ENCODE measurements around the gene MAP2K2.

MAP2K2 gene

DNA sequence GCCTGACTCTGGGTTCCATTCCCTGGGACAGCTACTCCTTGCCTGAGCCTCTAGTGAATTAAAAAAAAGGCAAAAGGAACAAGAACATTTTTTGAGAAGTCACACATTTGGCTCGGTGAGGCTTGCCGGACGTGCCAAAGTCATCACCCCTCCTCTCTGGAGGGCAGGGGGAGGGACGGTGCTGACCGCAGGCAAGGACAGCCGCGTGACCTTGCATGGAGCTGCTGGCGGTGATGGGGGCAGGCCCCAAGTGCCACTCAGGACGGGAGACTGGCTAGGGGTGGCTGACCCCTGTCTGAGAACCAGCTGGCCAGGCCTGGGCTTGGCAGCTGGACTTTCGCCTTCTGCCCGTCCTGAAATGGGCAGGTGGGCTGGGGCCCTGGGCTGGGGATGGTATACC lies 26.4 kb downstream of the MAP2K2 start:
- no peak for DNase-seq

DNA sequence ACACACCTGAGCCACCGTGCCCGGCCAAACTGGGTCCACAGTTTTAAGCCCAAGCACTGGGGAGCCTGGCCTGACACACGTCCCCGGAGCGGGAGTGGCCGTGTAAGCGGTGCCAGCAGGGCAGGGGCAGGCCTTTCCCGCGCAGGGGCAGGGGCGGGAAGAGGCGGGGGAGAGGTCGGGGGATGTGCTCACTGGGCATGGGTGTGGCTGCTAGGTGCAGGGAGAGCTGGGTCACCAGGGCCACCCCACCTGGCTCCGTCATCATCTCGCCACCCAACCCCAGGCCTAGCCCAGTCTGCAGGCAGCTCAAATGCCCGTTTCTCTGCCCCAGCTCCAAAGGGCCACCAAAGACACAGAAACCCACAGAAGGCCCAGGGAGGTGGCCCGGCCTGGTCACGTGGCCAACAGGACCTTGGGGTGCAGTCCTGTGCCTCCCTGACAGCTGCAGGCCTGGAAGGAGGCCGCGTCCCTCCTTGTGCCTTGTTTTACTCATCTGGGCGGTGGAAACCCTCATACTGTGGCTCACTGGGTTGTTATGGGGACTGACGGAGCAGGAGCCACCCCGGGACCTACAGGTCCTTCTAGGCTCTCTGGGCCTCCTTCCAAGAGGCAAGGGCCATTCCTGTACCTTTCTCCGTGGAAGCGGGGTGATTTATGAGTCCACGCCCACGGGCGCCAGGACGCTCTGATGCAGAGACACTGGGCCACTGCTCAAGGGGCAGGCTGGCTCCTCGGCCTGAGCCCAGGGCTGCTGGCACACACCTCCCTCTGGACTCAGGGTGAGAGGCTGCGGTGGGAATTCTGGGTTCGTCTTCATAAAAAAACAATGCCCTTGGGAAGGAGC lies 27.7 kb downstream of the MAP2K2 start:
- DNase-seq, result no peak

DNA sequence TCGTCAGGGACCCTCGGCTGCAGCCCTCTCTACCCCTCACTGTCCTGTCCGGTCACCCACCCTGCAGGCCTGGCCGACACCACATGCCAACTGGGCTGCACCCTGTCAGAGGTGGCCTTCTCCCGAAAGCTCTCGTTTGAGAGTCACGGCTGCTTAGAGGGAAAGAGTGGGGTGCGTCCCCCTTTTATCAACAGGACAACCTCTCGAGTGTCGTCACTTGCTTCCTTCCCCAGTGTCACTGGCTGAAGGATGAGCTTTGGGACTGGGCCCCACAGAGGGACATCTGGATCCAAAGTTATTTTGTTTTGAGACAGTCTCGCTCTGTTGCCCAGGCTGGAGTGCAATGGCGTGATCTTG lies 28.5 kb downstream of the MAP2K2 start:
- DNase-seq, result no peak

DNA sequence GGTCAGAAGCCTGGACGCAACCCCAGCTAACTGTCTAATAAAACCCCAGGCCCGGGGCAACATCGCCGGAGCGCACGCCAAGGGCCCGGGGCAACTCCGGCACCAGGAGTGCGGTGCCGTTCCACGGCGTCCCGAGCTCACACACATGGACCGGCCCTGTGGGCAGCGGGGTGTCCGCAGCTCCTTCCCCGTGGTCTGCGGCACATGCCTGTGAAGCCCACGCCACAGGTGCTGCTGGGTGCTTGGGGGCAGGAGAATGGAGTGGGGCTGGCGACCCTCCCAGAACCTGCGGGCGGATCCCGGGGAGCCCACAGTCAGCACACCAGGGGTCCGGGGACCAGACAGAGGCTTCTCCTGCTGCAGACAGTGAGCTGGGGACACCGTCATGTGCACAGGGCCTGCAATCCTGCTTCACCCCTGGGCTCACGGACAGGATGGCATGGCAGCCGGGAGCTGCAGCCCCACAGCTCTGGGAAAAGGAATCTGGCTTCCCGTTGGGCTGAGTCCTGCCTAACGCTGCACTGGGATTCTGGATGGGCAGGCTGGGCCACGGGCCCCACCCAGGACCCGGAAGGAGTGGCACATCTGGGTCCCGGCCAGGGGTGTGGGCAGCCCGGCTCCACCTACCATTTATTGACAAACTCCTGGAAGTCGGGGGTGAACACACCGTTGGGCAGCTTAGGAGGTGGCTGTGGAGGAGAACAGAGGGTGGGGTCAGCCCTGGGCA lies 29.0 kb downstream of the MAP2K2 start:
- DNase-seq, result no peak

DNA sequence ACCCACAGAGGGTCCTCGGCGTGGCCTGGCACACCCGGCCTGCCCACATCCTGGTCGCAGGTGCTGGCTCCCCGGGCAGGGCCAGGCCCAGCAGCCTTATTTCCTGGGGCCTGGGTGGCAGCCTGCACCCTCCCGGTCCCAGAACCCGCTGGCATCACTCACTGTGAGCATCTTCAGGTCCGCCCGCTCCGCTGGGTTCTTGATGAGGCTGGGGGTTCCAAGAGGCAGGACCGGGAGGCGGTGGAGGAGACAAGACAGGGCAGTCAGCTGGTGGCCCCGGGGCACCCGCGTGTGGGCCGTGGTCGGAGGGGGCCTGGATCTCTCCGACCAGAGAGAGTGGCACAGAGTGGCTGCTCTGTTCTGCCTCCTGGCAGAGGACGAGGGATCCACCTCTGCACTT lies 29.6 kb downstream of the MAP2K2 start:
- DNase-seq, result no peak

DNA sequence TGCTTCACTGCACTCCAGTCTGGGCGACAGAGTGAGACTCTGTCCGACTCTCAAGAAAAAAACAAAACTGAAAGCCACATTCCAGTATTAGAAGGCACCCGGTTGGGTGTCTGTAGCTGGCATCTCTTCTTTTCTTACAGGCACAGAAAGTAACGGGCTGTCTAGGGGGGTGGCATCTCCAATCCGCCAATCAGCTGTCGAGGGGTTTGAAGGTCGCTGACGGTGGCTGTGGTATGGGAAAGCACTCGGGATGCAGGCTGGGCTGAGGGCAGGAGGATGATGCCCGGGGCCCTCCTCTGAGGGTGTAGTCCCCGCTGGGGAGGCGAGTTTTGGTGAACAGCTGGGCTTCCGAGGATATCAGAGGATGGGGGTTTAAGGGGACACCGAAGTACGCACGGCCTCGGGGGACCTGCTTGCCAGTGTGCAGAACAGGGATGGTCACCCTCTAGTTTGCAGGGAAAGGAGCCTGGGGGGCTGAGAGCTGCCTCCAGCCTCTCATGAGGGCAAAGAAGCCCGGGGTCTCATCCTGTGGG lies 30.2 kb downstream of the MAP2K2 start:
- DNase-seq, result no peak

DNA sequence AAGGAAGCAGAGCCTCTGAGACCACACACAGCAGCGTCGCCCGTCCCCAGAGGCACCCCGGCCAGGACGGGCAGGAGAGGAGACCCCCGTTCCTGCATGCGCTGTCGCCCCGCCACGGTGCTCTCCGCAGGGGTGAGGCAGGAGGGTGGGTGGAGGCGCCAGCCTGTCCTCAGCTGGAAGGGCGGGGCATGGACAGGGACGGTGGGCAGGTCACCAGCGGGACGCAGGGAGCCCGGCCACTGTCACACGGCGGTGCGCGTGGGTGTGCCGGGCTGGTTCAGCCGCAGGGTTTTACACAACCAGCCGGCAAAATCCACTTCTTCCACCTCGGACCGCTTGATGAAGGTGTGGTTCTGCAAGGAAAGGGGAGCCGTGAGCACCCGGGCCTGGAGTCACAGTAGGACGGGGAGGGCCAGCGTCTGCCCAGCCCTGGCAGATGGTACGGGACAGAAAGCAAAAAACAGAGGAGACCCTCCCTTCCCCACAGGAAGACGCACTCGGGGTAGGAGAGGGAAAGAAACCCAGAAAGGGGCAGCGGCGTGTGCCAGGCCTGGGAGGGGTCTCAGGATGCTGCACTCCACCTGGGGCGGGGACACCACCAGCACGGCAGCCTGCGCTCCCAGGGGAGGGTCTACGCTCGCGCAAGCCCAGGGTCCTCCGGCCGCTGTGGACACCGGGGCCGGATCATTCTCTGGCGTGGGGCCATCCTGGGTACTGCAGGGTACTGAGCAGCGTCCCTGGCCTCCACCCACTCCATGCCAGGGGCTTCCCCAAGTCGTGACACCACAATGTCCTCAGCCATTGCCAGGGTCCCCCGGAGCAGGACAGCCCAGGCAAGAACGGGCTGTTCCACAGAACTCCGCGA lies 33.3 kb downstream of the MAP2K2 start:
- DNase-seq, result no peak

DNA sequence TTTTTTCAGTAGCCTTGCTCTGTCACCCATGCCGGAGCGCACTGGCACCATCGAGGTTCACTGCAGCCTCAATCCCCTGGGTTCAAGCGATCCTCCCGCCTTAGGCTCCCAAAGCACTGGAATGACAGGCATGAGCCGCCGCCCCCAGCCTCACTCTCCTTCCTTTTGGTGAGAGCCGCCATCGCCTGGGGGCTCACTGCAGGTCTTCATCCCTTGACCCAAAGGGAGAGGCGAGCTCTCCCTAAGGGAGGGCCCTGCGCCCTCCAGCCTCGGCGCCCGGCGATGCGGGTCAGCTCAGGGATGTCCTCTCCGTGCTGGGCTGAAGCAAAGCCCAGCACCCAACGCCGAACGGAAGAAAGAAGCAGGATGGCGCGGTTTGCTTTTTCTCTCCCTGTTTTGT lies 34.0 kb downstream of the MAP2K2 start:
- DNase-seq, result no peak

DNA sequence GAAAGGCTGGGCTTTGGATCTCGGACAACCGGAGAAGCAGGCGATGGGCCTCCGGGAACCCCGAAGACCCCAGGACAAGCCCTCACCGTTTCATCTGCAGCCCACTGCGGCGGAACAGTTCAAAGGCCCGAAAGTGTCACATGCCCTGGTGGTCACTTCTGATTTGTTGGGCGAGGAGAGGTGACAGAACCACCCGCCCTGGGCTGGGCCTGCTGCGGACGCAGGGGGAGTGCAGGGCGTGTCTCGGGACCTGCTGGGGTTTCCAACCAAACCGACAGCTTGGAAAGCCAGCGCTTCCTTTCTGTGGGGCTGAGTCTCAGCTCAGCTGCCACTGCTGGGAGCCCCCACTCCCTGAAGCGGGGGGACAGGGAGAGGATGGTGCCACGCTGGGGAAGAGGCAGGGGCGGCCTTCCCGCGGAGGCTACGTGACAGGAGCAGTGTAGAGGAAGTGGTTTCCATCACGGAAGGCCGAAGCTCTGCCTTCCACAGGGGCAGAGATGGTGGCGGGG lies 34.5 kb downstream of the MAP2K2 start:
- DNase-seq, result no peak

DNA sequence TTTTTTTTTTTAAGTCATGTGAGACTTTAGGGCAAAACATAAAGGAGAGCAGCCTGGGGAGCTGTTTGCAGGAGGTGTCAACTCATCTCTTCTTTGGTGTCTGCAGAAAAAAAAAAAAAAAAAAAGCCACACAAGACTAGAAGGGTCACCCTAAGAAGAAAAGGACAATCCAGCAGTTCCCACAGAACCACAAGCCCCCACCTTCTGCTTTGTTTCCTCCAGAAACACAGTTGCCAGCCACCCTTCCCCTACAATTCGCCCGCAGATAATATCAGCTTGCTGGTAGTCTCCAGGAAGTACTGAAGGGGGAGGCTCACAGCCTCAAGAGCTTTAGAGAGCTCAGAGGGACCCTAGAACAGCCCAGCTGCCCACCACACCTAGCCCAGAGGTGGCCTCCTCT lies 34.9 kb downstream of the MAP2K2 start:
- no peak for DNase-seq

DNA sequence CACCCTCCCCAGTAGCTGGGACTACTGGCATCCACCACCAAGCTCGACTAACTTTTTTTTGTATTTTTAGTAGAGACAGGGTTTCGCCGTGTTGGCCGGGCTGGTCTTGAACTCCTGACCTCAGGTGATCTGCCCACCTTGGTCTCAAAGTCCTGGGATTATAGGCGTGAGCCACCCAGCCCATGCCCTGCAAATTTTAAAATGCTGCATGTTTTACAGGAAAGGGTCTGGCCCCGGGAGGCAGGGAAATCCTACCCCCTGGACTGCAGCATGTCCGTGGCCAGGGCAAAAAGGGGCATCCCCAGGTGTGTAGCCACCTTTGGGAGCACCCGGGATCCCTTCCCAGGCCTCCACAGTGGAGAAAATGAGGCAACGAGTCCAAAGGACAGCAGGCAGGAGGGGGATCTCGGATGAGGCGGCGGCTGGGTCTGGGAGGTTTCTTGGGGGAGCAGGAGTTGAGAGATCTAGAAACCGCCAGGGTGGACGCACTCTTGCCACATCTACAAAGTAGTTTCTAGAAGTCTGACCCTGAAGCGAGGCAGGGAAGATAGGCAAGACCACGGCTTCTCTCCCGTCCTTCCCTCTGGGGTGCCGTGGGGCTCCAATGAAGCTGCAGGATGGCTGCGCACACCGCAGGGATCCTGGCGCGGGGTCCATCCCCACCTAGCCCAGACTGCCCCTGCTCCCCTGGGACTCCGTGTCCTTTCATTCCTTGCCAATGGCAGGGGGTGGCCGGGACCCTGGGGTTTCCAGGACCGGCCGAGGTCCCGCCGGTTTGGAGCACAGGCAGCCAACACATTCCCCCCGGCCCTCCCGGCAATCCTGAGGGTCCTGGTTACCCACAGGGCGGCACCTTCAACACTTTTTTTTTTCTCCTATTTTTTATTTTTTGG lies 35.9 kb downstream of the MAP2K2 start:
- DNase-seq, result no peak

DNA sequence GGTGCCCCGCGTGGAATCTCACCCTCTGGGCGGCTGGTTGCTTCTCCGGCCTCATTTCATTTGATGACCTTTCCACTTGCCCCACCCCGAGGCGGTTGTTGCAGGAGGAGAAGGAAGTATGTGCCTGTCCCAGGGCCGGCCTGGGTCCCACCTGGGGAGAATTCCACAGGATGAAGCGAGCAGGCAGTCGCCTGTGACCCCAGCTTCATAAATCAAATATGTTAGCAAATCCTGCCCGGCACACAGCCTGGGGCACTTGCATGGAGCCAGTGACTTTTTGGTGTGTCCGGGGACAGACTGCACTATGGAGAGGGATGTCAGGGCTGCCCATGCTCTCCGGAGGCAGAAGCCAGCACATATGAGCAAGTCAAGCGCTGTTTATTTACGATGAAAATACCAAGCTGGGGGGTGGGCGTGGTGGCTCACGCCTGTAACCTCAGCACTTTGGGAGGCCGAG lies 37.5 kb downstream of the MAP2K2 start:
- DNase-seq, result no peak

DNA sequence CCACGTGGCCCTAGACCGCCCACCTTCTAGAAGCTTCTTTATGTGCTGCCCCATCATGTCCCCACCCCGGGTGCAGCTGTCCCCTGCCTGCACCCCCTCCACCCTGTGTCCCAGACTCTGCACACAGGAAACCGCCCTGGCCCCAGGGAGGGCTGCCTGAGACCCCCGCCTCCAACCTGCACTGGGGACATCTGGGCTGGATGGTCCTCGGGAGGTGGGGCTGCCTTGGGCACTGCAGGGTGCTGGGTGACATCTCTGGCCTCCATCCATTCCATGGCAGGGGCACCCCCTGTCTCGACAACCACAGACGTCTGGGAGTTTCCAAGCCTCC lies 39.4 kb downstream of the MAP2K2 start:
- no peak for DNase-seq

DNA sequence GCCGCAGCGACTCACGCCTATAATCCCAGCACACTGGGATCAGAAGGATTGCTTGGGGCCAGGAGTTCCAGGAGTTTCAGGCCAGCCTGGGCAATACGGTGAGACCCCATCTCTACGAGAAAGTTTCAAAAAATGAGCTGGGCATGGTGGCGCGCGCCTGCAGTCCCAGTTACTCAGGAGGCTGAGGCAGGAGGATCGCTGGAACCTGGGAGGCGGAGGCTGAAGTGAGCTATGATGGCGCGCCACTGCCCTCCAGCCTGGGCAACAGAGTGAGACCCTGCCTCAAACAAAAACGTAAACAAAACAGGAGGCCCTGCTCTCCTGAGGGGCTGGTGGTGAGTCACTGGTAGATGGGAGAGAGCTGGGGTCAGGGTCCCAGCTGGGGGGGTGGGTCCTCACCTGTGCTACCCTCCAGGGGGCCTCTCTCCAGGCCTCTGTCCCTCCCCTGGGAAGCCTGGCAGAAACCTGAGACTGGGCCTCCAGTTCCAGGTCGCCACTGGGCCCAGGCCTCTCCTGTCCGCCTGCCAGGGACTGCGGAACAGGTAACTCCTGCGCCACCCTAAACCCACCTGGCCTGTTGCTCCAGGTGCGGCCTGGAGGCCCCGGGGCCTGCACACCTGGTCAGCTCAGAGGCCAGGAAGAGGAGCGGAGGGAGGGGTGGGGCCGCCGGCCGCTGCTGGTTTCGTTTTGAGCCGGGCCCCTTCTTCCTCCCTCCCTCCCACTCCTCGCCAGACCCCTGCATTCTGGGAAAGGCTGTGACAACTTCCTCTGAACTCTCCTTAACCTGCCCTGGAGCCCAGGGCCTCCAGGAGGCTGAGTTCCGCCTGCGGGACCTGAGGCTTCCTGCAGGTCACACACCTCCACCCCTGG lies 40.0 kb downstream of the MAP2K2 start:
- DNase-seq, result peak; percentile 68

DNA sequence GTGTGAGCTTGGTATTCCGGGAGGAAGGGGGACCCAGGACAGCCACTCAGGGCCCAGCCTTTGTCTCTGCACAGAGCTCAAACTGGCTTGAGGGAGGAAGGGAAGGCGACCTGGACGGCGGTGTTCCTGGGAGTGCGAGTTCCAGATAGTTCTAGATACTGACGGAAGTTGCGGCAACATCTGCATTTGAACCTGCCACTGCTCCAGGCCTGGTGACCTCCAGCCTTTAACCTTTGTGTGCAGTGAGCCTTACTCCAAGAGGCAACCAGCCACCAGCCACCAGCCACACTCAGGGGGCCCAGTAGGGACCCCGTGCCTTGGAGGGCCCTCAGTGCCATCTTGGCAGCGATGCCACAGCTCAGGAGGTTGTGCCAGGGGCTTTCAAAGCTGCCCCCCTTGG lies 41.8 kb downstream of the MAP2K2 start:
- no peak for DNase-seq

DNA sequence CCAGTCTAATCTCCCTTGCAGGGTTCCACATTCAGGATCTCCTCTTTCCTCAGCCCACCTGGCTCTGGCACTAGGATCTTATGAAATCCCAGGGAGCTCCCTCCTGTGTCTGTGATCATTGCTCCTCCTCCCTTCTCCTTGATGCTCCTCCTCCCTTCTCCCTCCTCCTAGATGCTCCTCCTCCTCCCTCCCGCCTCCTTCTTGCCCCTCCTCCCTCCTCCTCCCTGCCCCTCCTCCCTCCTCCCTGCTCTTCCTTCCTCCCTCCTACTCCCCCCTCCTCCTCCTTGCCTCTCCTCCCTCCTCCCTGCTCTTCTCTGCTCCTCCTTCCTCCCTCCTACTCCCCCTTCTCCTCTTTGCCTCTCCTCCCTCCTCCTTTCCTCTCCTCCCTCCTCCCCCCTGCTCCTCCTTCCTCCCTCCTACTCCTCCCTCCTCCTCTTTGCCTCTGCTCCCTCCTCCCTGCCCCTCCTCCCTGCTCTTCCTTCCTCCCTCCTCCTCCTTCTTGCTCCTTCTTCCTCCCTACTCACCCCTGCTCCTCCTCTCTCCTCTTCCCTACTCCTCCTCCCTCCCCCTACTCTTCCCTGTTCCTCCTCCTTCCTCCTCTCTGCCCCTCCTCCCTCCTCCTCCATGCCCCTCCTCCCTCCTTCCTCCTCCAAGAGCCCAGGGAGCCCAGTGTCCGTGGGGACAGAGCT lies 42.3 kb downstream of the MAP2K2 start:
- no peak for DNase-seq

DNA sequence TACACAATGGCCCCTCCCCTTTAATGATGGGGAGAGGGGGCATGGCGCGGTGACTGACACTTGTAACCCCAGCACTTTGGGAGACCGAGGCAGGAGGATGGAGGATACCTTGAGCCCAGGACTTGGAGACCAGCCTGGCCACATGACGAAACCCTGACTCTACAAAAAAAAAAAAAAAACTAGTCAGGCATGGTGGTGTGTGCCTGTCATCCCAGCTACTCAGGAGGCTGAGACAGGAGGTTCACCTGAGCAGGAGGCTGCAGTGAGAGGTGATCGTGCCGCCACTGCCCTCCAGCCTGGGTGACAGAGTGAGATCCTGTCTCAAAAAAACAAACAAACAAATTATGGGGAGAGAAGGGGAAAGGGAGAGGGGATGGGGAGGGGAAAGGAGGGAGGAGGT lies 43.4 kb downstream of the MAP2K2 start:
- DNase-seq, result no peak

DNA sequence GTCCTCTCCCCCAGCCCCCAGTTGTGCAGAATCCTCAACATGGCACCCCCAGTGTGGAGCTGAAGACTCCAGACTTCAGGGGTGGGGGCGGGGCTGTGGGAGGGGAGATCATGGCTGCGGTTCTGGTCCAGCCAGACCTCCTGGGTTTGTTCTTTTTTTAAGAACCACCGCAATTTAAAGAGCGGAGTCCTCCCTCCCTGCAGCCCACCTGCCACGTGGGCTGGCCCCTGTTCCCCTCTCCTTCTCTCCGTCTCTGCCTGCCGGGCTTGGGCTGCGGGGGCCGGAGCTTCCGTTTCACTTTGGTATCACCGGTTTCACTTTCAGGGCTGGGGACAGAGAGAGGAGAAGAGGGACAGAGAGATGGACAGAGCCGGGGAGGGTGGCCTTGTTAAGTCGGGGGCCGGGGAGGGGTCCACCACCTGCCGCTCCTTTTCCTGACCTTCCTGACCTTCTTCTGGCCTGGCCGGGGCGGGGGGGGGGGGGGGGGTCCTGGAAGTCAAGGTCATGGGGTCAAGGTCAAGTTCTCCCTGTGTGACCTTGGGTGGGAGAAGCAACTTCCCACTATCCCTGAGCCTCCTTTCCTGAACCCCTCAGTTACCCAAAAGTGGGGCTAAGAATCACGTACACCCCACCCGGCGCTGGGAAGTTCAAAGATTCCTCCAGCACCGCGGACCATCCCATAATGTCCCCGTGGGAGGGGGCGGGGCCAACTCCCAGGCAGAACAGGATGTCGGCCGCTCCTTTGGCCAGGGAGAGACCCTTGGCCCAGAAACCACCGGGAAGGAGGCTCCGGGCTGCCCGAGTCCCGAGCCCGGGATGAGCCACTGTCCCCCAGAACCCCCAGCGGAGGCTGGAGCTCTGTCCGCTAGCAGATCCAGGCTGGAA lies 45.9 kb downstream of the MAP2K2 start:
- DNase-seq, result peak; percentile 75

DNA sequence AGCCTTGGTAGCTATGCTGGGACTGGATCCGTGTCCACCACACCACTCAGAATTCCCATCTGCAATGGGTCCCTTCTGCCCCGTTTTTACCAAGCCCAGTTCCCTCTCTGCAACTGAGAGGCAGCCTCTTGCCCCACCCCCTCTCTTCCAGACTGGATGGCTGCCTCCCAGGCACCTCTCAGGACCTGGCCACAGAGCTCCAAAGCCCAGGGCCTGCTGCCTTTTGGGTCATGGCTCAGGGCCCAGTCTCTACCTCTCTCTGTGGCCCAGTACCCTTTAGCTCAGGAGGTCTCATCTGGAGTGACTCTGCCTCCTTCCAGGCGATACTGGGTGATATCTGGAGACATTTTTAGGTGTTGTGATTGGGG lies 46.9 kb downstream of the MAP2K2 start:
- no peak for DNase-seq
